Measurements from ENCODE around the gene KCNK18.

The KCNK18 gene

DNA sequence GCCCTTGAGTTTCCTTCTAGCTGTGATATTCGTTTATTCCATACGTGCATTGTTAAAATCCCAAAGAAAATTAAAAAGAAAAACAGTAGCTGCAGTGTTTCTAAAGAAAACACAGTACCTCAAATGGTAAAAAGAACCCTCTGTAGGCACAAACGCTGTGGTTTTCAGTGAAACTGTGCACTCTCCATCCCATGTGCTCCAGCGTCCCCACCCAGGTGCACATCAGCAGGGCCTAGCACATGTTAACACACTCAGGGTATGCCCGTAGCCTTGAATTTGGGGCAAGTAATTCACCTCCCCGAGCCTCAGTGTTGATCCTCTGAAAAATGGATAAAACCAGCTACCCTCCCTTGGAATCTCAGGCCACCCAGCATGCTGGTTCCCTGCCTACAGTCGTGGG, 53.1 kb downstream of the KCNK18 start:
- DNase-seq (ENCODE audit: low read depth in 2 of 2): no peak

DNA sequence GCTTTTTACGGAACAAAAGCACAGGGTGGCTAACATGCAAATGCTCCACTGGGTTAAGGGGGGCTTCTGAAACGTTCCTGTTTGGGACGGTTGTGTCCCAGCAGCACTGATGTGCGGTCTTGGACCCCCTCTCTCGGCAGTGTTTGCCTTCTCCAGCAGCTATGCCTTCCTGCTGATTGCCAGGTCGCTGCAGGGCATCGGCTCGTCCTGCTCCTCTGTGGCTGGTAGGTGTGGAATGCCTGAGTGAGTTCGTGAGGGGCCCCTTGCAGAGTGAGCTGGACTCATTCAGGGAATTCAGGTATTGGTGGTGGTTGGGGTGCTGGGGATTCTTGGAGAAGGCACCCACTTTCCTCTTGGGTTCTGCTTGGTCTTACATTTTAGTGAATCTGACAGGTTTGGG, 56.6 kb downstream of the KCNK18 start:
- no peak for DNase-seq (ENCODE audit: low read depth in 2 of 2)

DNA sequence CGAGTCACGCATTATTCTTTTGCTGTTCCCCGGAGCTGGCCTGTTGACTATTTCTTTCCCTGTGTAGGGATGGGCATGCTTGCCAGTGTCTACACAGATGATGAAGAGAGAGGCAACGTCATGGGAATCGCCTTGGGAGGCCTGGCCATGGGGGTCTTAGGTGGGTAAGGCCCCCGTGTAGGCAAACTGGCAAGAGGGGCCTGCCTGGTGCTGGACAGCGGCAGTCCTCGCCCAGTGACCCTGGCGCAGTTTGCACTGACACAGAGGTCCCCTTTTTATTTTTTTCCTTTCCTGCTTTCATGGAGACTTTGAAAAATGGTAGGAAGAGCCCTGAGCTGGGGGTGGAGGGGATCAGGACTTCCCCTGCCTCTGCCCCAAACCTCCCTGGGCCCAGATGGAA, 57.0 kb downstream of the KCNK18 start:
- DNase-seq (ENCODE audit: low read depth in 2 of 2): no peak

DNA sequence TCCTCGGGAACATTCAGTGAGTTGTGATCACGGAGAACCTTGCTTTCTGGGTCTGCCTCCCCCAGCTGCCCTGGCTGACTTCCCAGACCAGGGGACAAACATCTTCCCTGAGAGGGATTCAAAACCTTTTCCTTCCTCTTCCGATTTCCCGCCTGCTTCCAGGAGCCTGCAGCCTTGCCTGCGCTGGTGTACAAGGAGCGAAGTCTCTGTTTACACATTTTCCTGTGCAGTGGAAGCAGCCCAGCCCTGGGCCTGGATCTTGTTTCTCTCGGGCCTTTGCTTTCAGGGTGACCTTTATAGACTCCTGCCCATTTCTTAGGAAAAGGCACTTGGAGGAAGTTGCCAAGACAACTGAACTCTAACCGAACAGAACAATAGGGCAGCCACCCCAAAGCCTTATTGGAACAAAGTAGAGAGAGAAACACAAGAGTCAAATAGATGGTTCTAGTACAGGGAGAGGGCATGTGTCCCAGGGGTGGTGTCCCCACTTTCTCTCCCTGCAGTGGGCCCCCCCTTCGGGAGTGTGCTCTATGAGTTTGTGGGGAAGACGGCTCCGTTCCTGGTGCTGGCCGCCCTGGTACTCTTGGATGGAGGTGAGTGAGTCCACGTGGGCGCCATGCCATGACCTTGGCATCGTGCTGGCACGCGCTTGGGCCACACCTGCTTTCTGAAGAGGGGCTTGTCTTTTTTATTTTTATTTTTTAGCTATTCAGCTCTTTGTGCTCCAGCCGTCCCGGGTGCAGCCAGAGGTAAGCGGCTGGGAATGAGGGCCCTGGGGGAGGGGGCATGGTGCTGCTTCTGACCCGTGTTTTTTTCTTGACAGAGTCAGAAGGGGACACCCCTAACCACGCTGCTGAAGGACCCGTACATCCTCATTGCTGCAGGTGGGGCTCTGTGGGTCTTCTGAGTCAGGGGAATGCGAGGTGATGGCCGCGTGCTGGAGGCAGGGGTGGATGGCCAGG, 57.8 kb downstream of the KCNK18 start:
- no peak for DNase-seq (ENCODE audit: low read depth in 2 of 2)

DNA sequence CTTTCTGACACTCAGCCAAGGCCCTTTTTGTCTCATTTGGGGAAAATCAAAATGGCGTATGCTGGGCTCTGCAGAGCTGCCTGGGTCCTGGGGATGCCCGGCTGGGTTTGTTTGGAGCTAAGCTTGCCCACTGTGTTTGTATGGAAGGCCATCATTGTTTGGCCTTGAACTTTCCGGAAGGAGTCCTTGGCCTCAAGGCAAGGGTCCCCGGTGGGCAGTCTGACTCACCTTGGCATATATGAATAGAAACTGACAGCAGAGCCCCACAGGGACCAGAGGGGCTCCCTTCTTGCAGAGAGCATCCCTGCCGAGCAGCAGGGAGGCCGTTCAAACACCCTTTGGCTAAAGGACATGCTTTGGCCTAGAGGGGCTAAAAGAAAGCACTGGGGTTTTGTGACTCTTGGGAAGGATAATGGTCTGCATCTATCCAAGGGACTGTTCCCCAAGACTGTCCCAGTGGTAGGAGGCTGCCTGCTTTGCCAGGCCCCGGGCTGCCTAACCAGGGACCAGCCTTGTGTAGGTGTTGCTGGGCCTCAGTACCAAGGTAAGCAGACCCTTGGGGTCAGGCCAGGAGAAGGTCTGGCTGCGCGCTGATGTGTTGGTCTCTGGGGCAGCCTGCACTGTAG, 58.7 kb downstream of the KCNK18 start:
- DNase-seq (ENCODE audit: low read depth in 2 of 2): no peak

DNA sequence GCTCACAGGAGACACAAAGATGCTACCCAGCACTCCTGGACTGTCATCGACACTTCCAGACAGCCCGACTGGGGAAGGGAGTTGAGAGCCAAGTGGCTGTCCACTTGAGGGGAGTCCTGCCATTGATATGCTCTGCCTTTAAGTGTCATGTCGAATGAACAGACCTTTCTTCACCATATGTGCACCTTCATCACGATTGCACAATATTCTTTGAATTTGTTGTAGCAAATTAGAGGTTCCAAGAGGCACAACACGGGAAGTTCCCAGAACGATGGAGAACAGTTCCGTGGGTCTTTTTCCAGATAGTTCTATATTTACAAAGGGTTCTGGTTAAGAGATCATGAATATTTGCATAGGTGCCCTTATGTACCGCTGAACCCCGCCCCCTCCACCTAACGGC, 59.6 kb downstream of the KCNK18 start:
- DNase-seq (ENCODE audit: low read depth in 2 of 2): no peak

DNA sequence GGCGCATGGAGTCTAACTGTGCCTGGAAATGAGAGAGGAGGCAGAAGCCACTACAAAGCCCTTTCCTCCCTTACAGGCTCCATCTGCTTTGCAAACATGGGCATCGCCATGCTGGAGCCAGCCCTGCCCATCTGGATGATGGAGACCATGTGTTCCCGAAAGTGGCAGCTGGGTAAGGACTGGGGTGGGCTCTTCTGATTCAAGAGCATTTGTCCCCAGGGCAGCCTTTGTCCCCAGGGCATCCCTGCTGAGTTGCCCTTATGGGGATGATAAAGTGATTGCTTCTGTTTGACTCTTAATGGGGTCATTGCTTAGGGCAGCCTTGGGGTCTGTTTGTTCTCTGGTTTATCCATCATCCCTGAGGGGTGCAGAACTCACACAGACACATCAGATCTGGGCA, 60.4 kb downstream of the KCNK18 start:
- no peak for DNase-seq (ENCODE audit: low read depth in 2 of 2)

DNA sequence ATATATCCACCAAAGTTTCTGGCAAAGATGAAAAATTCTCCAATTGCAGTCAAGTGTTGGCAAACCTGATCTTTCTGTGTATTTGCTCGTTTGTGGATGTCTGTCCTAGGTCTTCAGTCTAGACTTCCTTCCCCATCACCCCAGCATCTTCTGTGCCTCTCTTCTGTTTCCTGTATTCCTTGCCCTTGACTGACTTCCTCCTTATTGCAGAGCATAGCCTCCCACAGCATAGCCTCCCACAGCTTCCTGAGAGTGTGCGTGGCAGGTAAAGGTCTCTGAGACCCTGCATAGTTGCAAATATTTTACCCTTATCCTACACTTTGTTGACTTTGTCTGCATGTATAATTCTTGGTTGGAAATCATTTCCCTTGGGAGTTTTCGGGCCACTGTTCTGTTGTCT, 62.0 kb downstream of the KCNK18 start:
- no peak for DNase-seq (ENCODE audit: low read depth in 2 of 2)
